Measurements from ENCODE around the gene ACBD4. TPM values are rescaled to one million over a fixed set of nuclear protein-coding genes. Genes with fewer than 3 reads are reported as not detected.

The ACBD4 gene
- total and polyA plus RNA-seq, 2 of the 13 experiments (the other 11 are each of a cell fraction or from before 2014, with no cell fraction given), result 16.1 to 26.9 TPM

DNA sequence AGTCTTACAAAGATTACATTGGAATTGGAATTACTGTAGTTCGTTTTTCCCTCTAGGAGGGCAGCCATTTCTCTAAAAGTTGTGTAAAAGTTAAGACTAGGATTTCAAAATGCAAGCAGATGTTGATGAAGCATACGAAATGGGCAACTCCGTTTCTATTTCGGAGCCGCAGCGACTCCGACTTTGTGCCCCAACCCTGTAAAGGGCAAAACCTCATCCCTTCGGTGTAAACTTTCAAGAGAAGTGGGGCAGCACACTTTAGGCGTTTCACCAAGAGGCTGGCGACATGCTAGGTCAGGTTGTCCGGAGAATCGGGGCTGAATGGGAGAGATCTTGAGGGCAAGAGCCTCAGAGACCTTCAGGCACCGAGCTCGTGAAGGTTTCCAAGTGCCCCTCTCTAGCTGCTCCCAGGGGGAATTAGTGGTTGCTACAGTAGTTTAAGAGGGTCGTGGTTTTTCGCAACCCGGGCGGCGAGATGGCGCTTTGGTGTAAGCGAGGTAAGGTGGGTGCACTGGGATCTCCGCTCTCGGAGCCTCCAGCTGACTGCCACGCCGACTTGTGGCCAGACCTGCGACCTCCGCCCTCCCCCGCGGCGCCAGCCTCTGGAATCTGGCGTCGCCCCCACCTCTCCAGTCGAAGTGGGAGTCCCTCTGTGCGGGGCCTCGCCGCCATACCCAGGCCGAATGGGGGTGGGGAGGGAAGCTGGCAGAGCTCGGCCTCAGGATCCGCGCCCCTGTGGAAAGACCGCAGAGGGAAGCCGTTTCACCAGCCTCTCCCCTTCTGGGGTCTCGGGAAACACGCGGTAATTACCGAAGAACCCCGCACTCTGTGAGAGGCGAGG is 25.2 kb downstream of the ACBD4 start (continued):
- TF ChIP-seq, protein P1, sequence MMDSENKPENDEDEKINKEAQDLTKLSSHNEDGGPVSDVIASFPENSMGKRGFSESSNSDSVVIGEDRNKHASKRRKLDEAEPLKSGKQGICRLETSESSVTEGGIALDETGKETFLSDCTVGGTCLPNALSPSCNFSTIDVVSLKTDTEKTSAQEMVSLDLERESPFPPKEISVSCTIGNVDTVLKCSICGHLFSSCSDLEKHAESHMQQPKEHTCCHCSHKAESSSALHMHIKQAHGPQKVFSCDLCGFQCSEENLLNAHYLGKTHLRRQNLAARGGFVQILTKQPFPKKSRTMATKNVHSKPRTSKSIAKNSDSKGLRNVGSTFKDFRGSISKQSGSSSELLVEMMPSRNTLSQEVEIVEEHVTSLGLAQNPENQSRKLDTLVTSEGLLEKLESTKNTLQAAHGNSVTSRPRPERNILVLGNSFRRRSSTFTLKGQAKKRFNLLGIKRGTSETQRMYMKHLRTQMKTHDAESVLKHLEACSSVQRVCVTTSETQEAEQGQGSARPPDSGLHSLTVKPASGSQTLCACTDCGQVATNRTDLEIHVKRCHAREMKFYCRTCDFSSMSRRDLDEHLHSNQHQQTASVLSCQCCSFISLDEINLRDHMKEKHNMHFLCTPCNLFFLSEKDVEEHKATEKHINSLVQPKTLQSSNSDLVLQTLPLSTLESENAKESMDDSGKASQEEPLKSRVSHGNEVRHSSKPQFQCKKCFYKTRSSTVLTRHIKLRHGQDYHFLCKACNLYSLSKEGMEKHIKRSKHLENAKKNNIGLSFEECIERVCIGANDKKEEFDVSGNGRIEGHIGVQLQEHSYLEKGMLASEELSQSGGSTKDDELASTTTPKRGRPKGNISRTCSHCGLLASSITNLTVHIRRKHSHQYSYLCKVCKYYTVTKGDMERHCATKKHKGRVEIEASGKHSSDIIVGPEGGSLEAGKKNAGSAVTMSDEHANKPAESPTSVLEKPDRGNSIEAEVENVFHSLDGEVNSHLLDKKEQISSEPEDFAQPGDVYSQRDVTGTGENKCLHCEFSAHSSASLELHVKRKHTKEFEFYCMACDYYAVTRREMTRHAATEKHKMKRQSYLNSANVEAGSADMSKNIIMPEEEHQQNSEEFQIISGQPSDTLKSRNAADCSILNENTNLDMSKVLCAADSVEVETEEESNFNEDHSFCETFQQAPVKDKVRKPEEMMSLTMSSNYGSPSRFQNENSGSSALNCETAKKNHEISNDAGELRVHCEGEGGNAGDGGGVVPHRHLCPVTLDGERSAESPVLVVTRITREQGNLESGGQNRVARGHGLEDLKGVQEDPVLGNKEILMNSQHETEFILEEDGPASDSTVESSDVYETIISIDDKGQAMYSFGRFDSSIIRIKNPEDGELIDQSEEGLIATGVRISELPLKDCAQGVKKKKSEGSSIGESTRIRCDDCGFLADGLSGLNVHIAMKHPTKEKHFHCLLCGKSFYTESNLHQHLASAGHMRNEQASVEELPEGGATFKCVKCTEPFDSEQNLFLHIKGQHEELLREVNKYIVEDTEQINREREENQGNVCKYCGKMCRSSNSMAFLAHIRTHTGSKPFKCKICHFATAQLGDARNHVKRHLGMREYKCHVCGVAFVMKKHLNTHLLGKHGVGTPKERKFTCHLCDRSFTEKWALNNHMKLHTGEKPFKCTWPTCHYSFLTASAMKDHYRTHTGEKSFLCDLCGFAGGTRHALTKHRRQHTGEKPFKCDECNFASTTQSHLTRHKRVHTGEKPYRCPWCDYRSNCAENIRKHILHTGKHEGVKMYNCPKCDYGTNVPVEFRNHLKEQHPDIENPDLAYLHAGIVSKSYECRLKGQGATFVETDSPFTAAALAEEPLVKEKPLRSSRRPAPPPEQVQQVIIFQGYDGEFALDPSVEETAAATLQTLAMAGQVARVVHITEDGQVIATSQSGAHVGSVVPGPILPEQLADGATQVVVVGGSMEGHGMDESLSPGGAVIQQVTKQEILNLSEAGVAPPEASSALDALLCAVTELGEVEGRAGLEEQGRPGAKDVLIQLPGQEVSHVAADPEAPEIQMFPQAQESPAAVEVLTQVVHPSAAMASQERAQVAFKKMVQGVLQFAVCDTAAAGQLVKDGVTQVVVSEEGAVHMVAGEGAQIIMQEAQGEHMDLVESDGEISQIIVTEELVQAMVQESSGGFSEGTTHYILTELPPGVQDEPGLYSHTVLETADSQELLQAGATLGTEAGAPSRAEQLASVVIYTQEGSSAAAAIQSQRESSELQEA (CRISPR knock-in tag; IDR thresholded peaks at IDR 0.05; ENCODE audit: not compliant biosample characterization), result no peak
- peak; percentile 79 for TF ChIP-seq ZNF564 (CRISPR knock-in tag; IDR thresholded peaks at IDR 0.05)
- TF ChIP-seq, protein P2, sequence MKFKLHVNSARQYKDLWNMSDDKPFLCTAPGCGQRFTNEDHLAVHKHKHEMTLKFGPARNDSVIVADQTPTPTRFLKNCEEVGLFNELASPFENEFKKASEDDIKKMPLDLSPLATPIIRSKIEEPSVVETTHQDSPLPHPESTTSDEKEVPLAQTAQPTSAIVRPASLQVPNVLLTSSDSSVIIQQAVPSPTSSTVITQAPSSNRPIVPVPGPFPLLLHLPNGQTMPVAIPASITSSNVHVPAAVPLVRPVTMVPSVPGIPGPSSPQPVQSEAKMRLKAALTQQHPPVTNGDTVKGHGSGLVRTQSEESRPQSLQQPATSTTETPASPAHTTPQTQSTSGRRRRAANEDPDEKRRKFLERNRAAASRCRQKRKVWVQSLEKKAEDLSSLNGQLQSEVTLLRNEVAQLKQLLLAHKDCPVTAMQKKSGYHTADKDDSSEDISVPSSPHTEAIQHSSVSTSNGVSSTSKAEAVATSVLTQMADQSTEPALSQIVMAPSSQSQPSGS (CRISPR knock-in tag; IDR thresholded peaks at IDR 0.05), result peak; percentile 25; the same call in 1 of the 2 replicates
- TF ChIP-seq, protein P3, sequence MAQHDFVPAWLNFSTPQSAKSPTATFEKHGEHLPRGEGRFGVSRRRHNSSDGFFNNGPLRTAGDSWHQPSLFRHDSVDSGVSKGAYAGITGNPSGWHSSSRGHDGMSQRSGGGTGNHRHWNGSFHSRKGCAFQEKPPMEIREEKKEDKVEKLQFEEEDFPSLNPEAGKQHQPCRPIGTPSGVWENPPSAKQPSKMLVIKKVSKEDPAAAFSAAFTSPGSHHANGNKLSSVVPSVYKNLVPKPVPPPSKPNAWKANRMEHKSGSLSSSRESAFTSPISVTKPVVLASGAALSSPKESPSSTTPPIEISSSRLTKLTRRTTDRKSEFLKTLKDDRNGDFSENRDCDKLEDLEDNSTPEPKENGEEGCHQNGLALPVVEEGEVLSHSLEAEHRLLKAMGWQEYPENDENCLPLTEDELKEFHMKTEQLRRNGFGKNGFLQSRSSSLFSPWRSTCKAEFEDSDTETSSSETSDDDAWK (CRISPR knock-in tag; IDR thresholded peaks at IDR 0.05), result no peak
- TF ChIP-seq, protein P4, sequence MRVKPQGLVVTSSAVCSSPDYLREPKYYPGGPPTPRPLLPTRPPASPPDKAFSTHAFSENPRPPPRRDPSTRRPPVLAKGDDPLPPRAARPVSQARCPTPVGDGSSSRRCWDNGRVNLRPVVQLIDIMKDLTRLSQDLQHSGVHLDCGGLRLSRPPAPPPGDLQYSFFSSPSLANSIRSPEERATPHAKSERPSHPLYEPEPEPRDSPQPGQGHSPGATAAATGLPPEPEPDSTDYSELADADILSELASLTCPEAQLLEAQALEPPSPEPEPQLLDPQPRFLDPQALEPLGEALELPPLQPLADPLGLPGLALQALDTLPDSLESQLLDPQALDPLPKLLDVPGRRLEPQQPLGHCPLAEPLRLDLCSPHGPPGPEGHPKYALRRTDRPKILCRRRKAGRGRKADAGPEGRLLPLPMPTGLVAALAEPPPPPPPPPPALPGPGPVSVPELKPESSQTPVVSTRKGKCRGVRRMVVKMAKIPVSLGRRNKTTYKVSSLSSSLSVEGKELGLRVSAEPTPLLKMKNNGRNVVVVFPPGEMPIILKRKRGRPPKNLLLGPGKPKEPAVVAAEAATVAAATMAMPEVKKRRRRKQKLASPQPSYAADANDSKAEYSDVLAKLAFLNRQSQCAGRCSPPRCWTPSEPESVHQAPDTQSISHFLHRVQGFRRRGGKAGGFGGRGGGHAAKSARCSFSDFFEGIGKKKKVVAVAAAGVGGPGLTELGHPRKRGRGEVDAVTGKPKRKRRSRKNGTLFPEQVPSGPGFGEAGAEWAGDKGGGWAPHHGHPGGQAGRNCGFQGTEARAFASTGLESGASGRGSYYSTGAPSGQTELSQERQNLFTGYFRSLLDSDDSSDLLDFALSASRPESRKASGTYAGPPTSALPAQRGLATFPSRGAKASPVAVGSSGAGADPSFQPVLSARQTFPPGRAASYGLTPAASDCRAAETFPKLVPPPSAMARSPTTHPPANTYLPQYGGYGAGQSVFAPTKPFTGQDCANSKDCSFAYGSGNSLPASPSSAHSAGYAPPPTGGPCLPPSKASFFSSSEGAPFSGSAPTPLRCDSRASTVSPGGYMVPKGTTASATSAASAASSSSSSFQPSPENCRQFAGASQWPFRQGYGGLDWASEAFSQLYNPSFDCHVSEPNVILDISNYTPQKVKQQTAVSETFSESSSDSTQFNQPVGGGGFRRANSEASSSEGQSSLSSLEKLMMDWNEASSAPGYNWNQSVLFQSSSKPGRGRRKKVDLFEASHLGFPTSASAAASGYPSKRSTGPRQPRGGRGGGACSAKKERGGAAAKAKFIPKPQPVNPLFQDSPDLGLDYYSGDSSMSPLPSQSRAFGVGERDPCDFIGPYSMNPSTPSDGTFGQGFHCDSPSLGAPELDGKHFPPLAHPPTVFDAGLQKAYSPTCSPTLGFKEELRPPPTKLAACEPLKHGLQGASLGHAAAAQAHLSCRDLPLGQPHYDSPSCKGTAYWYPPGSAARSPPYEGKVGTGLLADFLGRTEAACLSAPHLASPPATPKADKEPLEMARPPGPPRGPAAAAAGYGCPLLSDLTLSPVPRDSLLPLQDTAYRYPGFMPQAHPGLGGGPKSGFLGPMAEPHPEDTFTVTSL (CRISPR knock-in tag; IDR thresholded peaks at IDR 0.05; ENCODE audit: borderline replicate concordance), result no peak; the same call in 1 of the 2 replicates
- TF ChIP-seq, protein P5, sequence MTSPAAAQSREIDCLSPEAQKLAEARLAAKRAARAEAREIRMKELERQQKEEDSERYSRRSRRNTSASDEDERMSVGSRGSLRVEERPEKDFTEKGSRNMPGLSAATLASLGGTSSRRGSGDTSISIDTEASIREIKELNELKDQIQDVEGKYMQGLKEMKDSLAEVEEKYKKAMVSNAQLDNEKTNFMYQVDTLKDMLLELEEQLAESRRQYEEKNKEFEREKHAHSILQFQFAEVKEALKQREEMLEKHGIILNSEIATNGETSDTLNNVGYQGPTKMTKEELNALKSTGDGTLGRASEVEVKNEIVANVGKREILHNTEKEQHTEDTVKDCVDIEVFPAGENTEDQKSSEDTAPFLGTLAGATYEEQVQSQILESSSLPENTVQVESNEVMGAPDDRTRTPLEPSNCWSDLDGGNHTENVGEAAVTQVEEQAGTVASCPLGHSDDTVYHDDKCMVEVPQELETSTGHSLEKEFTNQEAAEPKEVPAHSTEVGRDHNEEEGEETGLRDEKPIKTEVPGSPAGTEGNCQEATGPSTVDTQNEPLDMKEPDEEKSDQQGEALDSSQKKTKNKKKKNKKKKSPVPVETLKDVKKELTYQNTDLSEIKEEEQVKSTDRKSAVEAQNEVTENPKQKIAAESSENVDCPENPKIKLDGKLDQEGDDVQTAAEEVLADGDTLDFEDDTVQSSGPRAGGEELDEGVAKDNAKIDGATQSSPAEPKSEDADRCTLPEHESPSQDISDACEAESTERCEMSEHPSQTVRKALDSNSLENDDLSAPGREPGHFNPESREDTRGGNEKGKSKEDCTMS (CRISPR knock-in tag; conservative IDR thresholded peaks at IDR 0.05), result no peak
- no peak for TF ChIP-seq RFX5 (IDR thresholded peaks at IDR 0.05; ENCODE audit: low read depth, low read length)
